ENCODE results near the gene TMEM54. TPM values are rescaled to one million over a fixed set of nuclear protein-coding genes. Genes with fewer than 3 reads are reported as not detected.

TMEM54 gene
- total RNA-seq, 2 donors from 2014 or later: 96.2 to 239 TPM

DNA sequence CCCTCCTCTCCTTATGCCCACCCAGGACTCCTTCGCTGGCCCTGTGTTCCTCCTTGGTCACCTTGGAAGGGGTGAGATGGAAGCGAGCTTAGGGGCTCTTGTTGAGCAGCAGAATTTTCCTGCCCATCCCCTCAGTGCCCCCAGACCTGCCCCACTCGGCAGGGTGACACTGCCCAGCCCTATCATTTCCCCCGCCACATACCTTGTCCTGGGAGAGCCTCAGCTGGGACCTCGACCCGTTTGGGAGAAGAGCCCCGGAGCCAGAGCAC, 29.1 kb downstream of the TMEM54 start:
- WGBS: 65% methylated on average over 7 of the region's 7 CpGs
- no peak for DNase-seq (ENCODE audit: low spot score)
- H3K36me3 ChIP-seq: no peaks in the 10 kb centered on the region
- TF ChIP-seq POLR2AphosphoS5 (IDR thresholded peaks at IDR 0.05) (no peak), POLR2A (IDR thresholded peaks at IDR 0.05) (no peak)
- TF ChIP-seq, protein P1, sequence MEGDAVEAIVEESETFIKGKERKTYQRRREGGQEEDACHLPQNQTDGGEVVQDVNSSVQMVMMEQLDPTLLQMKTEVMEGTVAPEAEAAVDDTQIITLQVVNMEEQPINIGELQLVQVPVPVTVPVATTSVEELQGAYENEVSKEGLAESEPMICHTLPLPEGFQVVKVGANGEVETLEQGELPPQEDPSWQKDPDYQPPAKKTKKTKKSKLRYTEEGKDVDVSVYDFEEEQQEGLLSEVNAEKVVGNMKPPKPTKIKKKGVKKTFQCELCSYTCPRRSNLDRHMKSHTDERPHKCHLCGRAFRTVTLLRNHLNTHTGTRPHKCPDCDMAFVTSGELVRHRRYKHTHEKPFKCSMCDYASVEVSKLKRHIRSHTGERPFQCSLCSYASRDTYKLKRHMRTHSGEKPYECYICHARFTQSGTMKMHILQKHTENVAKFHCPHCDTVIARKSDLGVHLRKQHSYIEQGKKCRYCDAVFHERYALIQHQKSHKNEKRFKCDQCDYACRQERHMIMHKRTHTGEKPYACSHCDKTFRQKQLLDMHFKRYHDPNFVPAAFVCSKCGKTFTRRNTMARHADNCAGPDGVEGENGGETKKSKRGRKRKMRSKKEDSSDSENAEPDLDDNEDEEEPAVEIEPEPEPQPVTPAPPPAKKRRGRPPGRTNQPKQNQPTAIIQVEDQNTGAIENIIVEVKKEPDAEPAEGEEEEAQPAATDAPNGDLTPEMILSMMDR (IDR thresholded peaks at IDR 0.05): no peak
- H3K9me3 ChIP-seq: no peaks in the 10 kb centered on the region
- H3K27ac ChIP-seq: no peak overlapping the region
- no peaks in the 10 kb centered on the region for H3K27me3 ChIP-seq (replicated peaks; ENCODE audit: insufficient read depth)
- H3K4me3 ChIP-seq: no peak overlapping the region
- intact Hi-C loops (cut with DNase I): loop anchor here (5.0 to 10.0 kb wide), 2 partner anchors 160 to 467 kb away; no protein-coding TSS in a partner anchor
- peaks cover 4% of the 10 kb centered on the region for H3K4me1 ChIP-seq (replicated peaks)

DNA sequence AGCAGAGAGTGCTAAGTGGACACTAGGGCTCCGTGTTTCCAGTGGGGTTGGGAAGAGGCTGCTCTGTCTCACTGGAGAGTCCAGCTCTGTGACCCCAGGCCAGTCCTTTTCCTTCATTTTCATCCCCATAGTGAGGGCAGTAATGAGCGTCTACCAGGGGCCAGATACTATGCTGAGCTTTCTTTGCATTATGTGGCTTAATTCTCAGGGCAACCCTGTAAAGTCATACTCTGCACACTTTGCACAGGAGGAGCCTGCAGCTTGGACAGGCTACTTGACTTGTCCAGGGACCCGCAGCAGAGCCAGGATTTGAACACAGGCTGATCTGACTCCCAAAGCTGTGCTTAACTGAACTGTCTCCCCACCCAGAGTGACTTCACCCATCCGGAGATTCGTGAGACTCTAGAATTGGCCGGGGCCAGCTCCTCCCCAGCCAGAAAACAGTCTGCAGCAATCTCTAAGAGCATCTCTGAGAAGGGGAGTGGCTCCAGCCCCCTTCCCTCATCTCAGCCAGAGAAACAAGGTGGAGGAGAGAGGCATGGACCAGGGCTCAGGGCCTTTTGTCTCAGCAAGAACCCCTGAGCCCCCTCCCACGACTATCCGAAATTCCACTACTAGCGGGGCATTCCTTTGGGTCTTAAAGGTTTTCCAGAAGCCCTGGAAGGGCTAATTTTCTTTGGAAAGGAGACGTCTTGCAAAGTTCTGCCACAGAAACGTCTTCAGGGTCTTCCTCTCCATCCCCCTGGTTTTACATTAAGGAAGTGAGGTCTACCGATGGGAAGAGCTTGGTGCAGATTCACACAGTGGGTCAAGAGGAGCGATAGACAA, 29.6 kb downstream of the TMEM54 start:
- no peaks in the 10 kb centered on the region for H3K9me3 ChIP-seq
- TF ChIP-seq POLR2AphosphoS5 (IDR thresholded peaks at IDR 0.05): no peak
- TF ChIP-seq POLR2A (IDR thresholded peaks at IDR 0.05): no peak
- TF ChIP-seq, protein P1 (IDR thresholded peaks at IDR 0.05): no peak
- H3K27me3 ChIP-seq (replicated peaks; ENCODE audit: insufficient read depth): no peaks in the 10 kb centered on the region
- peaks cover 4% of the 10 kb centered on the region for H3K4me1 ChIP-seq (replicated peaks)
- no peak for DNase-seq (ENCODE audit: low spot score)
- 62% methylated on average over 13 of the region's 13 CpGs for WGBS
- H3K27ac ChIP-seq: no peak overlapping the region
- H3K4me3 ChIP-seq: peak overlapping the region in 1 of 2 donors; percentile 34
- intact Hi-C loops (cut with DNase I): loop anchor here (5.0 to 10.0 kb wide), 2 partner anchors 159 to 467 kb away; no protein-coding TSS in a partner anchor
- no peaks in the 10 kb centered on the region for H3K36me3 ChIP-seq

DNA sequence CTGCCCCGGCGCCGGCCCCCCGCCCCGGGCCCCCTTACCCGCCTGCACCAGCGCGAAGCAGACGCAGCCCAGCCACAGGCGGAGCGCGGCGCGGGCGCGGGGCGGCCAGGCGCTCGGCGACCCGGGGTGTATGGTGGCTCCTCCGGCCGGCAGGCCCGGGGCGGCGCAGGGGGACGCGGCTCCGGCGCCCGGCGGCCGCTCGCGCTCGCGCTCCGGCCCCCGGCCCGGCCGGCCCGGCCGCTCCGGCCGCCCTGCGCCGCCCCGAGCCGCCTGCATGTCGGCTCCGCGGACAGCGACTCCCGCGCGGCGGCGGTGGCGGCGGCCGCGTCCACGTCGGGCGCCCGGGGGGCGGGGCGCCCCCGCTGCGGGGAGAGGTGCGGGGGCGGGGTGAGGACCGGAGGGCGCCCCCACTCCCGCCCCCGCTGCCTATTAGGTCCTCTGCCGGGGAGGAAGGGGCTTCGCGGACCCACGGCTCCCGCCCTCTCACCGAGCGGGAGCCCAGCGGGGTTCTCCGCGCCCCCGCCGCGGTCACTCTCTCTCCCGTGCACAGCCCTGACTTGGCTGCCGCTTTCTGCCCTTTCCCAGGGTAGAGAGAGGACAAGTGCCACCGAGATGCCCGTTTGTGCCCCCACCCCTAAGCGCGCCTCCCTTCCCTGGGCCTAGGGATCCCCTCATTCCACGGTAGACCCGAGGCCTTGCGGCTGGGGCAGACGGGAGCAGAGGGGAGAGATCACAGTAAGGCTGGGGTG, 30.4 kb downstream of the TMEM54 start, which contains the start of gene FNDC5:
Gene FNDC5 (minus strand): TSS at position 298 of the 749 bp plus-strand sequence.
- 4% methylated on average over 54 of the region's 99 CpGs for WGBS
- Histone ChIP-seq H3K4me3 (peak within 1 kb of the TSS; percentile 27 to 34), H3K27me3 (replicated peaks; ENCODE audit: insufficient read depth) (no peaks in the 10 kb centered on the region), H3K4me1 (replicated peaks) (peaks cover 4% of the 10 kb centered on the region), H3K27ac (no peak within 1 kb of the TSS), H3K9me3 (no peaks in the 10 kb centered on the region), H3K36me3 (no peaks in the 10 kb centered on the region)
- TF ChIP-seq POLR2A (IDR thresholded peaks at IDR 0.05): no peak
- TF ChIP-seq, protein P1 (IDR thresholded peaks at IDR 0.05): no peak
- TF ChIP-seq POLR2AphosphoS5 (IDR thresholded peaks at IDR 0.05): no peak
- no peak for DNase-seq (ENCODE audit: low spot score)
- intact Hi-C loops (cut with DNase I): loop anchor here (5.0 to 10.0 kb wide), 2 partner anchors 158 to 466 kb away; no protein-coding TSS in a partner anchor

DNA sequence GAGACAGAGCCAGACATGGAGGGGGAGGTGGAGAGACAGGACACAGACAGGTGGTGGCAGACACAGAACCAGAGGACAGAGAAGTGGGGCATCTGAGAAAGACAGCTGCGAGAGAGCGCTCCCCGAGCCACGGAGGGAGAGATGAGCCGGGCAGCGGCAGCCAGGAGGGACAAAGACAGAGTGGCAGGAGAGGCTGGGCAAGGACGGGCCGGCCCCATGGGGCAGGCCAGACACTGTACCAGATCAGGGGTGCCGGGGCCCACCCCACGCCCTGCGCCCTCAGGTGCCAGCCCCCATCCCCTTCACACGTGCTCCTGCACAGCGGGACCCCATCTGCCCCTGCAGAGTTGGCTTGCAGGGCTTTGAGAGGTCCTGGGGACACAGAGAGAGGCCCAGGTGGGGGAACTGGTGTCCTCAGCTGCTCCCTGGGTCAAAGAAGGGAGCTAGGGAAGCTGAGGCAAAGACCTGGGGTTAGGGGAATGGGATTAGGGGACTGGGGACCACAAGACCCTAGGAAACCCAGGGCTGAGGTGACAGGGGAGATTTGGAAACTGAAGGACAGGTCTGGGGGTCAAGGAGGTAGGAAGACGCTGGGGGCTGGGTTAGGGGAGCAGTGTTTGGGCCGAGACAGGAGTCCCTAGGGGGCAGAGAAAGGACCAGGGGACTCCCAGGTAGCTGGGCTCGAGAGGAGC, 31.1 kb downstream of the TMEM54 start:
- H3K27me3 ChIP-seq (replicated peaks; ENCODE audit: insufficient read depth): no peaks in the 10 kb centered on the region
- H3K9me3 ChIP-seq: no peaks in the 10 kb centered on the region
- intact Hi-C loops (cut with DNase I): loop anchor here (5.0 to 10.0 kb wide), 2 partner anchors 158 to 465 kb away; no protein-coding TSS in a partner anchor
- H3K36me3 ChIP-seq: no peaks in the 10 kb centered on the region
- peaks cover 4% of the 10 kb centered on the region for H3K4me1 ChIP-seq (replicated peaks)
- WGBS: 40% methylated on average over 16 of the region's 16 CpGs
- TF ChIP-seq, protein P1 (IDR thresholded peaks at IDR 0.05): no peak
- TF ChIP-seq POLR2A (IDR thresholded peaks at IDR 0.05) (no peak), POLR2AphosphoS5 (IDR thresholded peaks at IDR 0.05) (no peak)
- no peak overlapping the region for H3K27ac ChIP-seq
- DNase-seq (ENCODE audit: low spot score): no peak
- peak overlapping the region; percentile 22 to 29 for H3K4me3 ChIP-seq

All from prostate gland (tissue), 2 donors.